ENCODE results near the gene UGT1A7. TPM values are rescaled to one million over a fixed set of nuclear protein-coding genes. Genes with fewer than 3 reads are reported as not detected.

UGT1A7 gene
- total RNA-seq, 2 donors from 2014 or later: 0.46 TPM; not detected in 1

GRCh38 chr2:233811732-233812131 lies 130.0 kb downstream of the UGT1A7 start:
- intact Hi-C loops (cut with DNase I): no loop called here
- DNase-seq (ENCODE audit: low spot score): no peak
- no peaks in the 10 kb centered on the region for H3K27me3 ChIP-seq (replicated peaks; ENCODE audit: insufficient read depth)
- H3K9me3 ChIP-seq: no peaks in the 10 kb centered on the region
- H3K36me3 ChIP-seq: no peaks in the 10 kb centered on the region
- WGBS: 91% methylated on average over 8 of the region's 8 CpGs
- H3K4me3 ChIP-seq: no peak overlapping the region
- TF ChIP-seq POLR2A (IDR thresholded peaks at IDR 0.05): no peak
- TF ChIP-seq POLR2AphosphoS5 (IDR thresholded peaks at IDR 0.05): no peak
- TF ChIP-seq CTCF (IDR thresholded peaks at IDR 0.05): no peak
- H3K4me1 ChIP-seq (replicated peaks): no peaks in the 10 kb centered on the region
- no peak overlapping the region for H3K27ac ChIP-seq

- H3K4me3 ChIP-seq: no peak overlapping the region
- TF ChIP-seq POLR2A (IDR thresholded peaks at IDR 0.05): no peak
- TF ChIP-seq POLR2AphosphoS5 (IDR thresholded peaks at IDR 0.05): no peak
- no peak for TF ChIP-seq CTCF (IDR thresholded peaks at IDR 0.05)
- no peaks in the 10 kb centered on the region for H3K4me1 ChIP-seq (replicated peaks)
- intact Hi-C loops (cut with DNase I): no loop called here
- DNase-seq (ENCODE audit: low spot score): no peak
- no peaks in the 10 kb centered on the region for H3K36me3 ChIP-seq
- no peak overlapping the region for H3K27ac ChIP-seq
- H3K27me3 ChIP-seq (replicated peaks; ENCODE audit: insufficient read depth): no peaks in the 10 kb centered on the region
- no peaks in the 10 kb centered on the region for H3K9me3 ChIP-seq
- 77% methylated on average over 3 of the region's 3 CpGs for WGBS
Measured at GRCh38 chr2:233813236-233814055, 131.7 kb downstream of the UGT1A7 start.

- intact Hi-C loops (cut with DNase I): no loop called here
- no peak for DNase-seq (ENCODE audit: low spot score)
- Histone ChIP-seq H3K4me3 (no peak overlapping the region), H3K27ac (no peak overlapping the region), H3K9me3 (no peaks in the 10 kb centered on the region), H3K4me1 (replicated peaks) (no peaks in the 10 kb centered on the region), H3K27me3 (replicated peaks; ENCODE audit: insufficient read depth) (no peaks in the 10 kb centered on the region), H3K36me3 (no peaks in the 10 kb centered on the region)
- 36% methylated on average over 2 of the region's 2 CpGs for WGBS
- no peak for TF ChIP-seq POLR2A (IDR thresholded peaks at IDR 0.05)
- no peak for TF ChIP-seq POLR2AphosphoS5 (IDR thresholded peaks at IDR 0.05)
- TF ChIP-seq CTCF (IDR thresholded peaks at IDR 0.05): no peak
Measured at GRCh38 chr2:233814056-233814835, 132.5 kb downstream of the UGT1A7 start.

GRCh38 chr2:233815861-233816260 lies 134.2 kb downstream of the UGT1A7 start:
- Histone ChIP-seq H3K9me3 (no peaks in the 10 kb centered on the region), H3K36me3 (no peaks in the 10 kb centered on the region), H3K4me3 (no peak overlapping the region), H3K4me1 (replicated peaks) (no peaks in the 10 kb centered on the region), H3K27me3 (replicated peaks; ENCODE audit: insufficient read depth) (no peaks in the 10 kb centered on the region), H3K27ac (no peak overlapping the region)
- TF ChIP-seq POLR2A (IDR thresholded peaks at IDR 0.05) (no peak), CTCF (IDR thresholded peaks at IDR 0.05) (no peak), POLR2AphosphoS5 (IDR thresholded peaks at IDR 0.05) (no peak)
- intact Hi-C loops (cut with DNase I): no loop called here
- WGBS: 77% methylated on average over 6 of the region's 6 CpGs
- DNase-seq (ENCODE audit: low spot score): no peak

Measured in prostate gland (tissue), 2 donors.